Gastrocnemius medialis (tissue), 4 donors: ENCODE measurements around the gene ZFC3H1.

Experiments
- CTCF ChIP-seq, 5 experiments: fragments of 450-650 bp in 3 of 5; fragments of 200-600 bp in 2 of 5; sonication (generic) in 2 of 5; IDR thresholded peaks in 4 of 5; conservative IDR thresholded peaks in 1 of 5; 1 replicate in 4 of 5; 2 replicates in 1 of 5; pipeline ENCODE4 v1.5.1; 2016 to 2019; ENCODE audit warnings: antibody characterized with exemption in 5 of 5, mild to moderate bottlenecking in 3 of 5, moderate library complexity in 3 of 5
- POLR2A ChIP-seq, 2 donors: fragments of 450-650 bp; IDR thresholded peaks; one replicate each; pipeline ENCODE4 v1.6.1; 2017; ENCODE audit warnings: antibody characterized with exemption in 2 of 2, mild to moderate bottlenecking in 2 of 2, moderate library complexity in 2 of 2

DNA sequence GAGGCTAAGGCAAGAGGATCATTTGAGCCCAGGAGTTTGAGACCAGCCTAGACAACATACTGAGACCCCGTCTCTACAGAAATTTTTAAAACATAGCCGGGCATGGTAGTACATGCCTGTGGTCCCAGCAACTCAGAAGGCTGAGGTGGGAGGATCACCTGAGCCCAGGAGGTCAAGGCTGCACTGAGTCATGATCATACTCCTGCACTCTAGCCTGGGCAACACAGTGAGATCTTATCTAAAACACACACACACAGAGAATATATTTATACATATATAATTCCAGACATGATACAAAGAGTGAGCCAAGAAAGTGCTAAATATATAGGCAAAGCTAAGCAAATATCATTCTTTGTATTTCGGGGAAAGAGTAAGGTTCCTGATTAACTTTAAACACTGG, 9.4 kb downstream of the ZFC3H1 start:
- no peak for TF ChIP-seq POLR2A (IDR thresholded peaks at IDR 0.05)
- TF ChIP-seq CTCF (IDR thresholded peaks at IDR 0.05 in 4 of 5, conservative IDR thresholded peaks at IDR 0.05 in 1 of 5): no peak
